D721Med (cell line): Measurements from ENCODE around the gene PTPRC.

Source experiments
- DNase-seq: peaks from one replicate; pipeline ENCODE4 v3.0.0; 2011; ENCODE audit warnings: low spot score; ENCODE audit not compliant: insufficient read length
- FAIRE-seq: peaks from 2 replicates; lab custom pipeline; 2011; peaks lifted over from hg19 to GRCh38; lab: Jason Lieb, UNC
- CTCF ChIP-seq: IDR thresholded peaks from 2 replicates; pipeline ENCODE4 v1.5.1; 2012; ENCODE audit warnings: mild to moderate bottlenecking, control low read depth; ENCODE audit not compliant: insufficient read depth; ENCODE audit errors: missing control alignments

PTPRC gene

GRCh38 chr1:198775606-198776005, 136.8 kb downstream of the PTPRC start:
- FAIRE-seq (no peak), DNase-seq (no peak)
- no peak for TF ChIP-seq CTCF

GRCh38 chr1:198776602-198777029, 137.8 kb downstream of the PTPRC start:
- no peak for TF ChIP-seq CTCF
- no peak for FAIRE-seq
- no peak for DNase-seq

GRCh38 chr1:198778049-198778448, 139.2 kb downstream of the PTPRC start:
- FAIRE-seq (no peak), DNase-seq (no peak)
- no peak for TF ChIP-seq CTCF

- DNase-seq = no peak
Measured at GRCh38 chr1:198780376-198780775, 141.5 kb downstream of the PTPRC start.

GRCh38 chr1:198788561-198789064, 149.8 kb downstream of the PTPRC start:
- TF ChIP-seq CTCF = peak; percentile 2
- DNase-seq (no peak), FAIRE-seq (peak; percentile 85)

More at GRCh38 chr1:198780376-198780775, 141.5 kb downstream of the PTPRC start:
- FAIRE-seq = peak; percentile 44
- TF ChIP-seq CTCF = no peak

- FAIRE-seq = peak; percentile 64
- TF ChIP-seq CTCF = no peak
- DNase-seq = no peak
Measured at GRCh38 chr1:198793714-198794113, 154.9 kb downstream of the PTPRC start.

- no peak for TF ChIP-seq CTCF
- DNase-seq (no peak), FAIRE-seq (peak; percentile 72)
Measured at GRCh38 chr1:198794498-198794897, 155.7 kb downstream of the PTPRC start.
